ELF-1 (cell line): ENCODE results near the gene MKRN2.

ENCODE experiments used
- DNase-seq: peaks from one replicate; pipeline ENCODE4 v3.0.0-alpha.2; 2016; ENCODE audit warnings: low read depth, low spot score

The MKRN2 gene

GRCh38 chr3:12553921-12554391, 2.9 kb upstream of the MKRN2 start:
- peak; percentile 60 for DNase-seq

GRCh38 chr3:12556314-12556689, 585 bp upstream of the MKRN2 start:
- DNase-seq: no peak

DNA sequence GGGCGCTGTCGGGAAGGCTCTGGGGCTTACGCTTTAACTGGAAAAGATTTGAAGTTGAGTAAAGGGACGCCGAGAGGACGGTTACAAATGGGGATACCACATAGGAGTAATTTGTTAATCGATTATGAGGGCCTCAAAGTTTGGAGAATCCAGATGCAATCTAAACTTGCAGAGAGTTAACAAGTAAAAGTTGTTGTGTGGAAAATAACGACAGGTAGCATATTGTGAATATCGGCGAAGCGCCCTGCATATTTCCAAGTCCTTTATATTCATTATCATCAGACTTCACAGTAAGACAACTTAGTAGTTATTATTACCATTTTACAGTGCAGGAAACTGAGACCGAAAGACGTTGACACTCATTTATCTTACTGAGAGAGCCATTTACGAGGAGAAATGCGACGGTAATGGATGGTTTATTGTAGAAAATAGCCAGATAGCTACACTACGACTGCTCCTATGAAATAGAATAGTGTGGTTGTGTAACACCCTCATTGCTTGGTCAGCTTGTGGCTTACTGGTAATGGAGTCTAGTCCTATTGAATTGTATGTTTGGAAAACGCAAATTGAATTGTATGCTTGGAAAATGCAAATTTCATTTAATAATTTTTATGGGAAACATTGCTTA, 700 bp downstream of the MKRN2 start:
- DNase-seq: no peak

DNA sequence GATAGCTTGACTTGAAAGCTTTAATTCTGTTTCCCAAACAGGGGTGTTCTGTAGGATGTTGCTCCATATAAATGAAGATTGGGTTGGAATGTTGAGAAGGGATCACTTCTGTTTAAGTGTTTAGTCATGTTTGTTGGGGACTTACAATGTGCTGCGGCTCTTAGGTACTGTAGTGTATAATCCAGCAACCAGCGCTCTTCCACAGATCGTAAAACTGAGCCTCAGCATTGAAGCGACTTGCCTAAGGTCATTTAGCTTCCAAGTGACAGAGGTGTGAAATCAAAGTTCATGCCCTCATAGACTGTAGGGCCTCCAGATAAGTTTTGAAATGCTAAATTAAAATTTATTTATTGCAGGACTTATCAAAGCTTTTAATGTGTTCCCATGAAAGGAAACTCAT, 1.8 kb downstream of the MKRN2 start:
- peak; percentile 55 for DNase-seq

- DNase-seq: no peak
Observed at GRCh38 chr3:12559520-12559919, 2.6 kb downstream of the MKRN2 start.

DNA sequence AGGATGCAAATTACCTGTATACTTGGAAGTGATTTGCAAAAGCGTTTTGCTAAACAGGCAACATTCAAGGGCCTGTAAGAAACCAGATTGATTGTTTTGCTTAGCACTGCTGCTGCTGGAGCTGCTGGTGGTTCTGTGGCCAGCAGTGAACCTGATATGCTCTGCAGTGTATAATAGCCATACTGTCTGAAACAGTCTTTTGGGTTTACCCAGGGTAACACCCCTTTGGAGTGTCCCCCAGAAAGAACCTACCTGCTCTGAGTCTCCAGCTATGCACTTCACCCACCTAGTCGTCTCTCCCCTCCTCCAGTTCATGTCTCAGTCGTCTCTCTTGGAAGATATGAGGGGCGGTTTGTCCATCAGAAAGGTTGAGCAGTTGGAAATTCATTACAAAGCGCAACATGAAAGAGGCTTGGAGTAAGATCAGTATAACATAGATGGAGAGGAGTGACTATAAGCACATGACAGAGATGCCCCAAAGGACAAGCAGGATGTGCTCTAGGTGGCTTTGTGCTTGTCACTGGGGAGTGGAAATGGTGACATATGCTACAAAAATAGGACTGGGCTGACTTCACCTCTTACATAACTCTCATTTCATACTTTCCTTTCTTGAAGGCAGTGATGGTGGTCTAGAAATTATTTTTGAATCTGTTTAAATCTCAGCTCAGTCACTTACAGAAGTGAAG, 3.8 kb downstream of the MKRN2 start:
- no peak for DNase-seq

GRCh38 chr3:12561397-12561796, 4.5 kb downstream of the MKRN2 start:
- no peak for DNase-seq

DNA sequence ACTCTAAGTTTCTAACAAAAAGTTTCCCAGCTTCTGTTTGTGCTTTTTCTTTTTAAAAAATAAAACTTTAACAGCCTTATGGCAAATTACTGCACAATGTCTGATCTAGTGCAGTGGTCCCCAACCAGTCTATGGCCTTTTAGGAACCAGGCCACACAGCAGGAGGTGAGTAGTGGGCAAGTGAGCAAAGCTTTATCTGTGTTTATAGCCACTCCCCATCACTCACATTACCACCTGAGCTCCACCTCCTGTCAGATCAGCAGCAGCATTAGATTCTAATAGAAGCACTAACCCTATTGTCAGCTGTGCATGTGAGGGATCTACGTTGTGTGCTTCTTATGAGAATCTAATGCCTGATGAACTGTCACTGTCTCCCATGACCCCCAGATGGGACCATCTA, 5.6 kb downstream of the MKRN2 start:
- no peak for DNase-seq

- DNase-seq: no peak
Observed at GRCh38 chr3:12566976-12567375, 10.1 kb downstream of the MKRN2 start.

DNA sequence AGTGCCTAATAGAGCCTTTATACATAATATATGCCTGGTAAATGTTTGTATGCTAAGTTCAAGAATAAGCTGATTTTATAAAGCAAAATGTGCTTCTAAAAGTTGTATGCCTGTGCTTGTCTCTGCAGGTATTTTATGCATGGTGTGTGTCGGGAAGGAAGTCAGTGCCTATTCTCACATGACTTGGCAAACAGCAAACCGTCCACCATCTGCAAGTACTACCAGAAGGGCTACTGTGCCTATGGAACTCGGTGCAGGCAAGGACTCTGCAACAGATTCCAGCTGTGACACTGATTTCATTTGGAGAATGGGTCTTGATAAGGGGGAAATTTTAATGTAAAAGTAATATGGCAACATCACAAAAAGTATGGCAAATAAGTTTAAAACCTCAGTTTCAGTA, 11.9 kb downstream of the MKRN2 start:
- no peak for DNase-seq

- no peak for DNase-seq
Observed at GRCh38 chr3:12569836-12570235, 12.9 kb downstream of the MKRN2 start.

DNA sequence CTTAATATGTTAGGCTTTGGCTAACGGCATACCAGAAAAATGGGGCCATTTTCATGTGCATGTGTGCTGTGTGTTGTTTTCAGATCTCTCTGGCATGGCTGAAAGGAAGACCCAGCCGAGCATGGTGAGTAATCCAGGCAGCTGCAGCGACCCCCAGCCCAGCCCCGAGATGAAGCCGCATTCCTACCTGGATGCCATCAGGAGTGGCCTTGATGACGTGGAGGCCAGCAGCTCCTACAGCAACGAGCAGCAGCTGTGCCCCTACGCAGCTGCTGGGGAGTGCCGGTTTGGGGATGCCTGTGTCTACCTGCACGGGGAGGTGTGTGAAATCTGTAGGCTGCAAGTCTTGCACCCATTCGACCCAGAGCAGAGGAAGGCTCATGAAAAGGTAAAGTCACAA, 15.1 kb downstream of the MKRN2 start:
- no peak for DNase-seq

DNA sequence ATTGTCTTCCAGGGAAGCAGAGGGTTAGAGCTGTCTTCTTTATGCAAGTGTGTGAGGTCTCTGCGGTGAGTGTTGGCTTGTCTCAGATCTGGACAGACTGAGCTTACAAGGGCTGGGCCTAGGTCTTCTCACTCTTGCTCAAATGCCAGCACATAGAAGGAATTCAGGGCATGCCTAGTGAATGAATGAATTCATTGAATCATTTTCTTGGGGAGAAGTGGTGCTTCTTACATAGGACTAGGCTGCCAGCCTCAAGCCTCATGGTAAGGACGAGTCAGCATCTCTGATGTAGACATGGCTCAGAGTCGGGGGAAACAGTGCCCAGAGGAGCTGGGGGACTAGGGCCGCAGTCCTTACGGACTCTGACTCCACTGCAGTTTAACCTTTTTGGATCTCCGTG, 17.2 kb downstream of the MKRN2 start:
- DNase-seq: no peak

DNA sequence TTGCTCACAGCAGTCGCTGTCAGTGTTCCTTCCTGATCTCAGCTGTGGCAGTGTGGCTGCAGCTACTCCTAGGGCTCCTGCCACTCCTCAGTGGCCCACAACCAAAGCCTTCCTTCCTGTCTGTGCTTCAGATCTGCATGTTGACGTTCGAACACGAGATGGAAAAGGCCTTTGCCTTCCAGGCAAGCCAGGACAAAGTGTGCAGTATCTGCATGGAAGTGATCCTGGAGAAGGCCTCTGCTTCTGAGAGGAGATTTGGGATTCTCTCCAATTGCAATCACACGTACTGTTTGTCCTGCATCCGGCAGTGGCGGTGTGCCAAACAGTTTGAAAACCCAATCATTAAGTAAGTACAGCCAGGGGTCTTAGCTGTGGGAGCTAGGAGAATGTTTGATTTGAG, 17.8 kb downstream of the MKRN2 start:
- no peak for DNase-seq

DNA sequence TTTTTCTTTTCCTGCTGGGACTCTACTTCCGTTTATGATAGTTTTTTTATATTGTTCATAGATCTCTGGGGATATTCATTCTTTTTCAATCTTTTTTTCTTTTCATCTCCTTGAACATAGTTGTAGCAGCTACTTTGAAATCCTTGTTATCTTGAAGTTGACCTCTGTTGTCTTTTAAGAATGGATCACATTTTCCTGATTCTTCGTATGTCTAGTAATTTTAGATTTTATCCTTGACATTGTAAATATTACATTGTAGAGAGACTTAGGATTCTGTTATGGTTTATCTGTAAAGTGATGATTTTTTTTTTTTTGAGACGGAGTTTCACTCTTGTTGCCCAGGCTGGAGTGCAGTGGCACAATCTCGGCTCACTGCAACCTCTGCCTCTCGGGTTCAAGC, 20.5 kb downstream of the MKRN2 start:
- no peak for DNase-seq

DNA sequence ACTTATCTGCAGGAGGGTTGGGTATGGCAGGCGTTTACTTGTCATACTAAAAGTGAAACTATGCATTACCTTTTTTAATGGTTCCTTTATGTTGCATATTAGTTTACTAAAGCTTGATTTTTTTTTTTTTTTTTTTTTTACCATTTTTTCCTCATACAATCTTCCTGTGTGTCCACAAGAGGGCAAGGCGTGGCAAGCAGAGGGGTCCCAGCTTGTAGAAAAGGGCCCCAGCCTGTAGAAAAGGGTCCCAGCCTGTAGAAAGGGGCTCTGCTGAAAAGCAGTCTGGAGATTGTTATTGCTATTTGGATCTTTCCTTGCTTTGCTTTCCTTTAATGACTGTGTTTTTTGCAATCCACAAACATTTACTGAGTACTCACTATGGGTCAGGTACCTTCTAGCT, 21.9 kb downstream of the MKRN2 start:
- DNase-seq: no peak

GRCh38 chr3:12579456-12579855, 22.6 kb downstream of the MKRN2 start:
- DNase-seq: no peak

DNA sequence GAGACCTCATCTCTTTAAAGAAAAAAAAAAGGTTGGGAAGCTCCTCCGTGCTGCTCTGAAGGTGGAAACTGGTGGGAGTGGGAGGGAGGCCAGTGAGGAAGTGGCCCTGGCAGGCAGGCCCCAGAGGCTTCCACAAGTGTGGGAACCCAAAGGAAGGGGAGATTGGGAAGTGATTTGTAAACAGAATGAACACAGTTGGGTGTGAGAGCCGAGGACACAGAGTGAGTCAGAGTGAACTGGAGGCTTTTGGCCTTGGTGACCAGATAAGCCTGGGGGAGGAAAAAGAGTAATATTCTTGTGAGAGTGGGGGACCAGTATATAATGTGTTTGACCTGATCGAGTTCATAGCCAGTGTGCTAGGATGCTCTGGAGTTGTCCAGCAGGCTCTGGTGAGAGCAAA, 23.0 kb downstream of the MKRN2 start:
- no peak for DNase-seq

DNA sequence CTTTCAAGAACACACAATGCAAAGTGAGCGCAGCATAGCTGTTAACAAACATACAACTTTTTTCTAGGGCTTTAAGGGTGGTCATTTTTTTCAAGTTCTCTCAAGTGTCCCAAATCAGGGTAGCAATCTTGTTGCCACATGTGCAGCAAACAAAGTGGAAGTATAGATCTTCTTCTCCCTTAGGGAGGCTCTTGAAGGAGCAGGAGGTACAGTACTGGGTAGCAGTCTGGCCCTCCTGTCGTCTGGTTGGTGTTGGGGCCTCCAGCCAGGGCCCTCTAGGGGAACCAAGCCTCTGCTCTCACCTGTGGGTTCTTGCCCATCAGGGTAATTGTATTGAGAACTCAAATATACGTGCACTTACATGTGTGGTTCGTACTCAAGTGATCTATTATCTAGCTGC, 25.8 kb downstream of the MKRN2 start:
- DNase-seq: no peak

- no peak for DNase-seq
Observed at GRCh38 chr3:12583280-12583679, 26.4 kb downstream of the MKRN2 start.

- no peak for DNase-seq
Observed at GRCh38 chr3:12584083-12584482, 27.2 kb downstream of the MKRN2 start.

DNA sequence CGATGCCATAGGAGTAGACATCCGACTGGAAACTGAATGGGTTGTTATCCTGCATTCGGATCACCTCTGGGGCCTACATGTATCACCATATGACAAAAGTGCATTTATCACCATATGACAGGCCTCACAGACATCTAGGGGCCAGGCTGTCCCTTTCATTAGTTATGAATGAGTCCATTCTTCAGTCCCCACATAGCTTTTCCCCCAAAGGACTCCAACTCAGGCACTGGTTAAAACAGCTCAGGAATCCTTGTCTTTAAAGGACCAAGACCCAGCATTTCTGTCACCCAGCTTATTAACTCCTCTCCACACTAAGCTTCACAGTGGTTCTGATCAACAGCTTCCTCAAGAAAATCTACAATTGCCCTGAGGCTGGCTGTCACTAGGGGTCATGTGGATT, 28.3 kb downstream of the MKRN2 start:
- no peak for DNase-seq

GRCh38 chr3:12585970-12586369, 29.1 kb downstream of the MKRN2 start:
- no peak for DNase-seq

- DNase-seq: no peak
Observed at GRCh38 chr3:12586403-12586802, 29.5 kb downstream of the MKRN2 start.
